CD4-positive, alpha-beta T cell treated with Interleukin-6 for 4 hours (primary cell): ENCODE measurements around the gene NEB.
"Not testable (repeated sequence)": the region's sequence is repeated elsewhere in the genome, so short reads cannot be mapped to it uniquely, and the experiment has no call there.

ENCODE experiments used
- DNase-seq: peaks from one replicate; pipeline ENCODE4 v3.0.0-alpha.2; 2020; ENCODE audit warnings: mixed read lengths

NEB gene

GRCh38 chr2:151607459-151608424 lies 126.5 kb downstream of the NEB start:
- not testable (repeated sequence) for DNase-seq

DNA sequence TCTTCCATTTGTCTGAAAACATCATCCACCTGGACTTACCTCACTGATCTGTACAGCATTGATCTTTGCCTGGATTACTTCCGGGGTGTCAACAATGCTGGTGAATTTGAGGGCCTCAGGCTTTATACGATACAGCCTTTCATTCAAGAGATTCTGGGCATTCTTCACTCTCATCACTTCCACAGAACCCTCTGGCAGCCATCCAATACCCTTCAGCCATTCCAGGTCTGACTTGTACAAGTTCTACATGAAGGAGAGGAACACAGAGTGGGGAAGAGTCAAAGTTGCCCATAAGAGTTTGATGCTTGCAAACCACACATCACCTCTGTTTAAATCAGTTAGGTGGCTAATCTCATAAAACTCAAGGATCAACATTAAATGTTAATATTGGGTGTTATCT lies 130.7 kb downstream of the NEB start:
- not testable (repeated sequence) for DNase-seq

DNA sequence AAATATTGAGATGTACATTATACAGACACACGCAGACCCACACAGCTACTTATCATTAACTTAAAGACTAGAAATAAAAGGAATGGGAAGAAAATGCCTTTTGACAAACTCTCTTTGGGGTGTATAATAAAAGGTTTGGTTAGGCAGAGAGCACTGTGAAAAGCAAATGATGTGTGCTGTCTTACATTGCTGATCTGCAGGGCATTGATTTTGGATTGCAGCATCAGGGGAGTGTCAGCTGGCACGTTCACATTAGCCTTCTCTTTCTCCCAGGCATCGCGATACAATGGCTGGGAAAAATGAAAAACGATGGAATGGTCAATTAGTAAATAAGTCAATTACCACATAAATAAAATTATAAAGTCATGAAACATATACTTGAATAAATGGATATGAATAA lies 131.9 kb downstream of the NEB start:
- DNase-seq: not testable (repeated sequence)

DNA sequence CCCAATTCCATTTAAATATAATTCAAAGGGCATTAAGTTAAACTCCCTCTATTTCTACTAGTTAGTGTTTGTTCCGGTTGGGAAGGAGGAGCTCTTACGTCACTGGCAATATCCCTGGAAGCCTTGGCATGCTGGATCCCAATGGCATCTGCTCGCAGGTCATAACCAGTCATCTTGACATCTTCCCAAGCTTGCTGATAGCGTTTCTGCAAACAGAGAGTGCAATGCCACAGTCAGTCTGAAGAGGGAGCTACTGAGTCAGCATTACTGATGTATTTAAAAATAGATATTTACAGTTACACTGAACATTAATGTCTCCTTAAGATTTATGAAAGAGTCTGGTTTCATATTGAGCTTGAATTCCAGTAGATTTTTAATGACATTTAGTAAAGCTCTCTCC lies 132.5 kb downstream of the NEB start:
- DNase-seq: not testable (repeated sequence)

DNA sequence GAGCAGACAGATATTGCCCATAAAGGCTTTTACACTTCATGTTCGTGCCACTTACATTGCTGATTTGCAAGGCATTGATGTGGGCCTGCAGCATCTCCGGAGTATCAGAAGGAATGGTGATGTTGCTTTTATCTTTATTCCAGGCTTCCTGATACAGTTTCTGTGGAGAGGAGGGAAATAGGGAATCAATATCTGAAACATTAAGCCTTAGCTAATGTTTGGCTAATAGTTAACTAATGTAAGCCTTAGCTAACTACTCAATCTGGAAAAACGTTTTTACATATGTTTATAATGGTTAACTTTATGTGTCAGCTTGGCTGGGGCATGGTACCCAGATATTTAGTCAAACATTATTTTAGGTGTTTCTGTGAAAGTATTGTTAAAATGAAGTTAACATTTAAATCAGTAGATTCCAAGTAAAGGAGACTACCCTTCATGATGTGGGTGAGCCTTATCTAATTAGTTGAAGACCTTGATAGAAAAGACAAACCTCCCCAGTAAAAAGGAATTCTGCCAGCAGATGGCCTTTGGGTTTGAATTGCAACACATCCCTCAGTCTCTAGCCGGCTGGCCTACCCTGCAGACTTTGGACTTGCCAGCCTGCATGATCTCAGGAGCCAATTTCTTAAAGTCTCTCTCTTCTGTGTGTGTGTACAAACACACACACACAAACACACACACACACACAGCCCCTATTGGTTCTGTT lies 137.2 kb downstream of the NEB start:
- DNase-seq: not testable (repeated sequence)

GRCh38 chr2:151591908-151592255 lies 142.4 kb downstream of the NEB start:
- DNase-seq: not testable (repeated sequence)

- DNase-seq: not testable (repeated sequence)
Measured at GRCh38 chr2:151591250-151591907, 142.9 kb downstream of the NEB start.

DNA sequence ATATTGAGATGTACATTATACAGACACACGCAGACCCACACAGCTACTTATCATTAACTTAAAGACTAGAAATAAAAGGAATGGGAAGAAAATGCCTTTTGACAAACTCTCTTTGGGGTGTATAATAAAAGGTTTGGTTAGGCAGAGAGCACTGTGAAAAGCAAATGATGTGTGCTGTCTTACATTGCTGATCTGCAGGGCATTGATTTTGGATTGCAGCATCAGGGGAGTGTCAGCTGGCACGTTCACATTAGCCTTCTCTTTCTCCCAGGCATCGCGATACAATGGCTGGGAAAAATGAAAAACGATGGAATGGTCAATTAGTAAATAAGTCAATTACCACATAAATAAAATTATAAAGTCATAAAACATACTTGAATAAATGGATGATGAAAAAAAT lies 153.0 kb downstream of the NEB start:
- DNase-seq: not testable (repeated sequence)

DNA sequence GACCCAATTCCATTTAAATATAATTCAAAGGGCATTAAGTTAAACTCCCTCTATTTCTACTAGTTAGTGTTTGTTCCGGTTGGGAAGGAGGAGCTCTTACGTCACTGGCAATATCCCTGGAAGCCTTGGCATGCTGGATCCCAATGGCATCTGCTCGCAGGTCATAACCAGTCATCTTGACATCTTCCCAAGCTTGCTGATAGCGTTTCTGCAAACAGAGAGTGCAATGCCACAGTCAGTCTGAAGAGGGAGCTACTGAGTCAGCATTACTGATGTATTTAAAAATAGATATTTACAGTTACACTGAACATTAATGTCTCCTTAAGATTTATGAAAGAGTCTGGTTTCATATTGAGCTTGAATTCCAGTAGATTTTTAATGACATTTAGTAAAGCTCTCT lies 153.6 kb downstream of the NEB start:
- DNase-seq: not testable (repeated sequence)

GRCh38 chr2:151577116-151577515 lies 157.2 kb downstream of the NEB start:
- DNase-seq: no peak

DNA sequence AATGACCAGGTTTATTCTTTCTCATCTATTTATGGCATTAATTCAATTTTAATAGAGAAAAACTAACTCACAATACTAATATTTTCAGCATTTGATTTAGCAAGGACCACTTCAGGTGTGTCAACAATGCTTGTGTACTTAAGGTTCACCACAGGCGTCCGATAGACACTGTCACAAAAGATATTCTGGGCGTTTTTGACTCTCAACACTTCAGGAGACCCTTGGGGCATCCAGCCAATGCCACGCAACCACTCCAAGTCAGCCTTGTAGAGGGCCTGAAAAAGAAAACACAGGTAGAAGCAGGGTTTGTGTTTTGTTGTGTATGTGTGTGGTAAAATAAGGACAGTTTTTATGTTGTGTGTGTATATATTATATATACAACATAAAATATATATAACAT lies 158.2 kb downstream of the NEB start:
- DNase-seq: no peak

DNA sequence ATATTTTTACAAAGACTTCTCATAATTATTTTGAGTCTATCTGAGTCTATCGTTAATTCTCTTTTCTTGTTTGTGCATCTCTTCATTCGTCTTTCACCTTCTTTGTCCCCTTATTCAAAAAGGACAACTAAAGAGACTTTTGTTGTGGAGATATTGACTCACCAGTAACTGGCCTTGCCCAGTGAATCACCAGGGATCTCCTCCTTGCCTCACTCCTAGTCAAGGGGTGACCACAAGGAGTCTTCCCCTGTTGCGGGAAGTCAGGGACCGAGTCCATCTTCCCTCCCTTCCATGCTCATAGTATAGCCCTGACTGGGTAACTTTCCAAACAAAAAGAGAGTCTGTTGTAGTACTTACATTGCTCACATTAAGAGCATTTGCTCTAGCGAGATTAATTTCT lies 158.9 kb downstream of the NEB start:
- no peak for DNase-seq

DNA sequence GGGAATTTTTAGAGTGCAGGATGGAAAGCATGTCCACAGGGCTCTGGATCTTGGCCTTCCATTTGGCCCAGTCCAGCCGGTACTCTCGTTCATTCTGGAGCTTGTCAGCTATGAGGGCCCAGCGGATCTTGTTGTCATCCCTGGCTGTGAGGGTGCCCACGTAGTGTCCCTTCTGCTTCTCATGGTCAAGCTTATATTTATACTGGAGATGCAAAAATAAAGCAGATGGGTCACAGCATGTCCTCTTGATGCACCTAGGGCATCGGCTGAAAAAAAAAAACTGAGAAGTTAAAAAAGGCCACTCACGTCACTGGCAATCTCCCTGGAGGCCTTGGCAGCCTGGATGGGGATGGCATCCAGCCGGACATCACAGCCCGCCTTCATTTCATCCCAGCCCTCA lies 164.1 kb downstream of the NEB start:
- no peak for DNase-seq

DNA sequence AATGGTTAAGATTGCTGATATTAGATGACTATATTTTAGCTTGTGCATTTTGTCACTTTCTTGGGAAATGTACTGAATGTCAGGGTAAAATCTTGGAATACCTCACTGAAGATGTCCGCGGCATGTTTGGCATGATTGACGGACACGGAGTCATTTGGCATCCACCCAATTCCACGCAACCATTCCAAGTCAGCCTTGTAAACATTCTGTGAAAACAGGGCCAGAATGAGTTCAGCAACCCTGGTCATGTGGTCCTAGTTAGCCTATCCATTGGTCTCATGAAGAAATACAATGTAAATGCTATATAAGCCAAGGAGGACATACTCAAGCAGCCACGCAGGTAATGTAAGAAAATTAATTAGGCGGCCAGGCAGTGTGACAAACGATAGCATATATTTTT lies 165.1 kb downstream of the NEB start:
- DNase-seq: no peak

GRCh38 chr2:151568501-151568900 lies 165.8 kb downstream of the NEB start:
- no peak for DNase-seq

GRCh38 chr2:151567006-151567405 lies 167.3 kb downstream of the NEB start:
- DNase-seq: no peak

- DNase-seq: no peak
Measured at GRCh38 chr2:151562398-151562797, 171.9 kb downstream of the NEB start.

GRCh38 chr2:151560289-151560688 lies 174.0 kb downstream of the NEB start:
- DNase-seq: no peak

GRCh38 chr2:151559431-151559830 lies 174.8 kb downstream of the NEB start:
- DNase-seq: not testable (repeated sequence)

GRCh38 chr2:151557883-151558282 lies 176.4 kb downstream of the NEB start:
- DNase-seq: not testable (repeated sequence)

- DNase-seq: no peak
Measured at GRCh38 chr2:151556121-151556520, 178.2 kb downstream of the NEB start.

DNA sequence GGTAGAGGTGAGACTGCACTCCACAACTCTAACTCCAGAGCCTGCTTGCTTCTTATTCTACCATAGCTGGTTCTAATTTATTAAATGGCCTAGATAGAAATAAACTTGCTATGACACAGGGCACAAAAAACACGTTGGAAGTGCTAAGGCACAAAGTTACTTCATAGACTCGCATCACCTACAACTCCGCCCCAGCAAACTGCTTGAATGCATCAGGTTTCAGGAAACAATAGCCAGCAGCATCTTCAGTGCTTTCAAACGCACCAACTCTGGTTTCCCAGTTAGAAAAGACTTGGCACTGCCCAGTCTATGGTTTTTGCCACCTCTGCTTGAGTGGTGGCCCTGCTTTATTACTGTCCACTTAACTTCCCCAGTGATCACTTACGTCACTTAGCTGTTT lies 182.0 kb downstream of the NEB start:
- DNase-seq: no peak

DNA sequence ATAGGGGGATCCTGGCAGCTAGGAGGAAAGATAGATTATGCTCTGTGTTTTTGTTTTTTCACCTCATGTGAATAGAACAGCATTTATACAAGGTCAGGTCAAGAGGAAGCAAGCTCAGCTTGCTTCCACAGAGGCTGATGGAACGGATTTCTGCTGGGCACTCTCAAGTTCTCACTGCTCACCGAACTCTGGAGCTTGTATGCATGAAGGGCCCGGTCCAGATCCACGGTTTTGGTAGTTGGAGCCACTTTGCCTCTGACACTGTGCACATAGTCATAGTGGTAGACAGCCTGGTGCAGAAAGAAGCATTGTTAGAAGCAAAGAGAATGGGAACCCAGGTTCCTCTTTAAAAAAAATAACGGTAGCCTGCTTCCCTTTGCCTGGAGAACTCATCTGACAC lies 182.7 kb downstream of the NEB start:
- no peak for DNase-seq

DNA sequence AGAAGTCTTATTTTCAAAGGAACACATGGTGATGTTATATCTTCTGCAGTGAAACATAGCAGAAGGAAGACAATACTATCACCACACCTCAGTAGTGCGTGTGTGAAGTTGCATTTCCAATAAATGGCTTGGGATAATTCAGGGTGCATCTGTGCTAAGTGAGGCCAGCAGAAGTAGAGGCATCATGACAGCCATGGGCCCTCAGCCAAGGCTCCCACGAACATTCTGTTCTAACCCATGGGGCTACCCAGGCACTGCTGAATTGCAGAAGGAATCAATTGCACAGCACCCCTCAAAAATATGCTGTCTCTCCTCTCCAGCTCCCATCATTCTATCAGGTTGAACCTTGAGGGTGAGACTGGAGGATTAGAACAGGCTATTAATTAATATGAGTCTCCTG lies 185.1 kb downstream of the NEB start:
- no peak for DNase-seq
